ENCODE results near the gene LAMTOR3. TPM values are rescaled to one million over a fixed set of nuclear protein-coding genes. Genes with fewer than 3 reads are reported as not detected.

LAMTOR3 gene
- total RNA-seq (2014; rRNA removed; shearing (Covaris generic)) (47.0 and 68.1 TPM in 2 replicates), polyA plus RNA-seq (2016; fragmentation: Nextera tagmentation; extraction: Ambion mirVana) (59.7 and 64.3 TPM in 2 replicates)

- H3K4me3 ChIP-seq: peak within 1 kb of the TSS; percentile 83
- H4K20me1 ChIP-seq (ENCODE audit: insufficient read depth): no peaks in the 10 kb centered on the region
- peak; percentile 96 for DNase-seq
- in situ Hi-C loops (cut with MboI): no loop called here
- H3F3A ChIP-seq (ENCODE audit: insufficient read depth): peaks cover 30% of the 10 kb centered on the region
- peak within 1 kb of the TSS; percentile 85 for H2AFZ ChIP-seq
- peak within 1 kb of the TSS; percentile 91 for H3K9ac ChIP-seq
- peaks cover 25% of the 10 kb centered on the region for H3K36me3 ChIP-seq (ENCODE audit: low read depth)
- H3K4me1 ChIP-seq (ENCODE audit: insufficient read depth): peaks cover 13% of the 10 kb centered on the region
- no peaks in the 10 kb centered on the region for H3K9me2 ChIP-seq (ENCODE audit: insufficient read depth)
- TF ChIP-seq EZH2phosphoT487 (IDR thresholded peaks at IDR 0.05; ENCODE audit: insufficient read depth, low read depth) (no peak), EZH2 (IDR thresholded peaks at IDR 0.05; ENCODE audit: insufficient read depth, poor library complexity, severe bottlenecking) (no peak)
- H3K27me3 ChIP-seq (replicated peaks; ENCODE audit: insufficient read depth): no peaks in the 10 kb centered on the region
- H3K4me2 ChIP-seq (ENCODE audit: unreplicated experiment): peak within 1 kb of the TSS; percentile 92
- H3K79me2 ChIP-seq (ENCODE audit: insufficient read depth): peaks cover 48% of the 10 kb centered on the region
- no peaks in the 10 kb centered on the region for H3K9me3 ChIP-seq (ENCODE audit: low read depth)
- peak within 1 kb of the TSS; percentile 70 for H3K27ac ChIP-seq
- WGBS, 2 experiments (ENCODE audit: low coverage in 1 of 2, low lambda C conversion rate in 2 of 2, missing lambda C conversion rate in 2 of 2): 2 to 5% methylated on average over 15 to 40 of the region's 40 CpGs
These were observed at the start of gene LAMTOR3 for GRCh38 chr4:99894161-99894997. TSS of gene LAMTOR3 (minus strand) at chr4:99894427. CDS start at chr4:99893963, 464 bp downstream.

- in situ Hi-C loops (cut with MboI): no loop called here
- DNase-seq: no peak
- peaks cover 18% of the 10 kb centered on the region for H3K36me3 ChIP-seq (ENCODE audit: low read depth)
- H4K20me1 ChIP-seq (ENCODE audit: insufficient read depth): no peaks in the 10 kb centered on the region; the same call in 1 of the 2 replicates
- H3F3A ChIP-seq (ENCODE audit: insufficient read depth): no peaks in the 10 kb centered on the region; the same call in 1 of the 2 replicates
- TF ChIP-seq EZH2 (IDR thresholded peaks at IDR 0.05; ENCODE audit: insufficient read depth, poor library complexity, severe bottlenecking) (no peak), EZH2phosphoT487 (IDR thresholded peaks at IDR 0.05; ENCODE audit: insufficient read depth, low read depth) (no peak)
- H3K27me3 ChIP-seq (replicated peaks; ENCODE audit: insufficient read depth): no peaks in the 10 kb centered on the region
- H3K9ac ChIP-seq: no peak overlapping the region
- no peak overlapping the region for H3K4me2 ChIP-seq (ENCODE audit: unreplicated experiment)
- H2AFZ ChIP-seq: no peak overlapping the region
- H3K79me2 ChIP-seq (ENCODE audit: insufficient read depth): peaks cover 100% of the 10 kb centered on the region
- H3K9me2 ChIP-seq (ENCODE audit: insufficient read depth): no peaks in the 10 kb centered on the region
- H3K27ac ChIP-seq: no peak overlapping the region
- H3K4me1 ChIP-seq (ENCODE audit: insufficient read depth): peaks cover 5% of the 10 kb centered on the region
- no peak overlapping the region for H3K4me3 ChIP-seq
- H3K9me3 ChIP-seq (ENCODE audit: low read depth): no peaks in the 10 kb centered on the region
- WGBS, 2 experiments (ENCODE audit: low coverage in 1 of 2, low lambda C conversion rate in 2 of 2, missing lambda C conversion rate in 2 of 2): 97 to 98% methylated on average over 3 of the region's 3 CpGs
These were observed 44.1 kb upstream of the LAMTOR3 start for GRCh38 chr4:99938243-99938753.

- H3K9me3 ChIP-seq (ENCODE audit: low read depth): no peaks in the 10 kb centered on the region
- H3K9me2 ChIP-seq (ENCODE audit: insufficient read depth): no peaks in the 10 kb centered on the region; the same call in 1 of the 2 replicates
- peaks cover 100% of the 10 kb centered on the region for H3K79me2 ChIP-seq (ENCODE audit: insufficient read depth)
- H2AFZ ChIP-seq: no peak overlapping the region
- no peaks in the 10 kb centered on the region for H3K27me3 ChIP-seq (replicated peaks; ENCODE audit: insufficient read depth)
- peaks cover 3% of the 10 kb centered on the region for H4K20me1 ChIP-seq (ENCODE audit: insufficient read depth)
- no peak overlapping the region for H3K4me3 ChIP-seq
- H3K4me2 ChIP-seq (ENCODE audit: unreplicated experiment): no peak overlapping the region
- peaks cover 23% of the 10 kb centered on the region for H3K36me3 ChIP-seq (ENCODE audit: low read depth)
- no peak overlapping the region for H3K9ac ChIP-seq
- peak; percentile 49 for DNase-seq
- H3F3A ChIP-seq (ENCODE audit: insufficient read depth): no peaks in the 10 kb centered on the region; the same call in 1 of the 2 replicates
- TF ChIP-seq EZH2phosphoT487 (IDR thresholded peaks at IDR 0.05; ENCODE audit: insufficient read depth, low read depth) (no peak), EZH2 (IDR thresholded peaks at IDR 0.05; ENCODE audit: insufficient read depth, poor library complexity, severe bottlenecking) (no peak)
- H3K27ac ChIP-seq: no peak overlapping the region
- H3K4me1 ChIP-seq (ENCODE audit: insufficient read depth): no peaks in the 10 kb centered on the region
- in situ Hi-C loops (cut with MboI): no loop called here
These were observed 40.7 kb upstream of the LAMTOR3 start for GRCh38 chr4:99934891-99935290.

- no peaks in the 10 kb centered on the region; the same call in 1 of the 2 replicates for H3K9me2 ChIP-seq (ENCODE audit: insufficient read depth)
- H3K4me3 ChIP-seq: no peak overlapping the region
- H3K79me2 ChIP-seq (ENCODE audit: insufficient read depth): peaks cover 99% of the 10 kb centered on the region
- no peaks in the 10 kb centered on the region for H3K27me3 ChIP-seq (replicated peaks; ENCODE audit: insufficient read depth)
- DNase-seq: no peak
- no peaks in the 10 kb centered on the region for H3K9me3 ChIP-seq (ENCODE audit: low read depth)
- in situ Hi-C loops (cut with MboI): no loop called here
- 98 to 100% methylated on average over 2 of the region's 2 CpGs for WGBS, 2 experiments (ENCODE audit: low coverage in 1 of 2, low lambda C conversion rate in 2 of 2, missing lambda C conversion rate in 2 of 2)
- no peak for TF ChIP-seq EZH2phosphoT487 (IDR thresholded peaks at IDR 0.05; ENCODE audit: insufficient read depth, low read depth)
- TF ChIP-seq EZH2 (IDR thresholded peaks at IDR 0.05; ENCODE audit: insufficient read depth, poor library complexity, severe bottlenecking): no peak
- peaks cover 3% of the 10 kb centered on the region; the same call in 1 of the 2 replicates for H4K20me1 ChIP-seq (ENCODE audit: insufficient read depth)
- H3K27ac ChIP-seq: no peak overlapping the region
- H3K36me3 ChIP-seq (ENCODE audit: low read depth): peaks cover 31% of the 10 kb centered on the region
- no peaks in the 10 kb centered on the region for H3K4me1 ChIP-seq (ENCODE audit: insufficient read depth)
- no peak overlapping the region for H2AFZ ChIP-seq
- H3K9ac ChIP-seq: no peak overlapping the region
- H3F3A ChIP-seq (ENCODE audit: insufficient read depth): no peaks in the 10 kb centered on the region
- H3K4me2 ChIP-seq (ENCODE audit: unreplicated experiment): no peak overlapping the region
These were observed 33.3 kb upstream of the LAMTOR3 start for GRCh38 chr4:99927566-99927965.

Measured in GM23248 (cell line).